NCI-H2196 treated with DMSO at 0.1 percent for 48 hours (cell line): ENCODE results near the gene CAPN2.

Experiments used
- DNase-seq: peaks from one replicate; lab custom pipeline; 2025; ENCODE audit not compliant: unreplicated experiment; lab: John Stamatoyannopoulos, UW

CAPN2 gene

DNA sequence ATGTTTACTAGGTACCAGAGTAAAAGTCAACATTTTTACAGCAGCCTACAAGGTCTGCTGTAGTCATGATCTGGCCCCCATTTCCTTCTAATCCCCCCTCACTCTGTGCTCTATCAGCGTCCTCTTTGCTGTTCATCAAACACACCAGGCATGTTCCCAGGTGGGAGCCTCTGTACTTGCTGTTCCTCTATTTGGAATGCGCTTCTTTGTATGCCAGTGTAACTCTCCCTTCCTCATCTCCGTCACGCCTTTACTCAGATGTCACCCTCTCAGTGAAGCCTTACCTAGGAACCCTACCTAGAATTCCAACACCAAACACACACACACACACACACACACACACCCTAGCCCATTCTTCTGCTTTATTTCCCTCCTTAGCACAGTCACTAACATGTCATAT lies 112.4 kb downstream of the CAPN2 start:
- DNase-seq, result no peak
